Esophagus muscularis mucosa (tissue), 3 donors: ENCODE data around the gene FOXP3.

ENCODE experiments used
- CTCF ChIP-seq, 3 experiments: fragments of 200-600 bp in 2 of 3; fragments of 450-650 bp in 1 of 3; sonication (generic) in 2 of 3; IDR thresholded peaks; one replicate each; pipeline ENCODE4 v1.5.1; 2017 to 2019; ENCODE audit warnings: antibody characterized with exemption in 3 of 3, mild to moderate bottlenecking in 2 of 3, moderate library complexity in 1 of 3
- EP300 ChIP-seq: sonication (generic); formaldehyde crosslinking; IDR thresholded peaks from one replicate; pipeline ENCODE4 v1.6.1; 2017; ENCODE audit warnings: antibody characterized with exemption

DNA sequence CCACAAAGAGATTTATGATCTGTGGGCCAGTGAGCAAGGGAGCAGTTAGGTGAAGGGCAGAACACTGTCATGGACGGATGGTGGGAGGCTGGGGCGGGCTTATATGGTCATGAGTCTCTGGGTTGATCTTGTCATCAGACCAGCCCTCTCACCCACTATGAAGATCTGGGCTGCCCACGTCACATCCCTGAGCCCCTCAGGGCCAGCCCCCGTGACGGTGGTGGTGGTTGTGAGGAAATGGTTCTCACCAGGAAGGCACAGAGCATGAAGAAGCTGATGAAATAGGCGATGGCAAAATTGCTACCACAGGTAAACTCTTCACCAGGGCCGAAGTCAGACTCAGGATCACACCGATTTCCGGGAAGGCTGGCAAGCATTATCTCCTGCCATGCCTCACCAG, 53.4 kb downstream of the FOXP3 start:
- no peak for TF ChIP-seq EP300
- TF ChIP-seq CTCF (IDR thresholded peaks at IDR 0.05): no peak
